ENCODE results near the gene ZNF19. TPM values are rescaled to one million over a fixed set of nuclear protein-coding genes. Genes with fewer than 3 reads are reported as not detected.

ZNF19 gene
- 1 to 10 TPM; 2.9 to 3.0 TPM for total RNA-seq

GRCh38 chr16:71489122-71489521 lies at the start of gene ZNF19:
TSS of gene ZNF19 (minus strand) at chr16:71489324. CDS start at chr16:71482114, 7,210 bp downstream.

DNA sequence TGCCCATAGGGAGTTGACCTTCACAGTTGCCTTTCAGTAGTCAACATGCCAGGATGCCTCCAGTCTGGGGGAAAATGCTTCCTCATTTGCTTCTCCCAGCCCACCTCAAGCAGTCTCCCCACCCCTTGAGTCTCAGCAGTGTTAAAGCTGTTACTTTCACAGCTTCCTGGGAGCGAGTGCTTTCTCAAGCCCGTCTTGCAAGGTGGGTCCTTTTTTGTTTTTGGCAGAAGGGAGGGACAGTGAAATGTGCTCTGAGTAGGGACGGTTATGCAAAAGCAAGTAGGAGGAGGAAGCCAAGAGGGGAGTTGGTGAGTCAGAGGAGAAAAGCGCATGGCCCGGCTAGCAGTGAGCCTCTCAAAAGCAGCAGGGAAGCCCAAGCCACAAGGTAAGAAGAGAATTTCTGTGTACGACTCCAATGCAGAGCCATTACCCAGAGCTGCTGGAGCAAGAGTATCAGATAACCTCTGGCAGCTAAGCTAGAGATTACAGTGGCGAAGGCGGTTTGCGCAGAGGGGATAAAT lies 37.0 kb upstream of the ZNF19 start, which contains the start of gene CHST4:
TSS of gene CHST4 (plus strand) at position 316 of the 521 bp plus-strand sequence. CDS start 10,252 bp downstream, outside the sequence.

DNA sequence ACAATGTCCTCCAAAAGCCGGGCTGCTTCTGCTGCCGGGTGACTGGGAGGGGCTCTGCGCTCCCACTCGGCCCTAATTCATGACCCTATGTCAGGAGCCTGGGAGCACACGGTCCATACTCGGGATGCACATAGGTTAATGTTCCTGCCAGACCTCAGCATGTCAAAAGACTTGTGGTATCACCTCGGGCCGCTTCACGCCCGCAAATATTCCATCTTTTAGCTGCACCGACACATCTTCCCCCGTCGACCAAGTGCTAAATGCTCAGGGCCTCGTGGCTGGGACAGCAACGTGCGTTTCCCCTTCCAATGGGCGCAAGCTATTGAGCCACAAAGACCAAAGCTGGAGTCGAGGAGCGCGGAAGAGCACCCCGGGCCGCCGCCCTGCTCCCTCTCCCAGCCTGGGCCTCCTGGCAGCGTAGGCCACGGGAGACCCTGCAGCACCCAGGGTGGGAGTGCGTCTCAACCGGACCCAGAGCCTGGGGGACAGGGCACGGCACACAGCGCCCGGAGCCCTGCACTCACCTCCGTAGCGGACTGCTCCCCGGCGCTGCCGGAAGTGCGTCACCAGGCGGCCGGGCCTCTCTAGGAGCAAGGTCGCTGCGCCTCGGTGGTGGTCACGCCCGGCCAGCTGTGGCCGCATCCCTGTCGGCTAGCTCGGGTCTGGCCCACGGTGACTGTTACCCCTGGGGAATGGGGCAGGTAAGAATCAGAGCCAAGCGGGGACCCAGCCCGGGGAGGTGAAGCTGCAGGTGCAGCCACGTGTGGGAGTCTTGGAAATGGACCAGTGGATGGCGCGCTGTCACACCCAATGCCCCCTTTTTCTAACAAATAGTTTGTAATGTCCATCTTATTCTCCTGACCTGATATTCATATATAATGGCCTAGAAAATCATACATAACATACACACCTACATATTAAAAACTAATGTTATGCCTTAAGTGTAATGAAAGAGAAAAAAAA lies 27.2 kb downstream of the ZNF19 start, which contains the start of gene ZNF23:
TSS of gene ZNF23 (minus strand) at position 562 of the 963 bp plus-strand sequence. CDS start 5,451 bp downstream, outside the sequence.

DNA sequence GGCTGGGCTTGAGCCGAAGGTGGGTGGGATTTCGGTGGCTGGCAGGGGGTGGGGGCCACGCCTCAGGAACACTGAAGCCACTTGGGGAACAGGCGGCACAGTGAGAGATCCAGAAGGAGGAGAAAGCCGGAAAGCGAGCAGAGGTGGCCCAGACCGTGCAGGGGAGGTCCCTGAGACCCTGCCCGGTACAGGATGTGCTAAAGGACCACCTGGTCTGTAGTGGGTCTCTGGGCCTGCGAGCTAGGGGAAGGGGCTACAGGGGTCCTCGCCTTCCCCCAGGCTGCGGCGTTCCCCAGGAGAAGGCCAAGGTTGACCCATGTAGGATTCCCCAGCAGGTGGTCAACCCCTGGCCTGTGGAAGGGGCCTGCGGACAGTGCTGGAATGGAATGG lies 47.1 kb downstream of the ZNF19 start, which contains the start of gene TLE7:
TSS of gene TLE7 (minus strand) at position 4 of the 390 bp plus-strand sequence. CDS start 8,730 bp downstream, outside the sequence.

Other genes with a start within 250 kb of the ZNF19 start
- 10 to 100 TPM; 22.0 to 24.5 TPM for gene CMTR2, start 199.9 kb downstream of the ZNF19 start, total RNA-seq
- gene CALB2, start 130.6 kb downstream of the ZNF19 start, total RNA-seq = not detected
- not detected for gene TLE7, start 47.3 kb downstream of the ZNF19 start, total RNA-seq
- gene ZNF23, start 27.1 kb downstream of the ZNF19 start, total RNA-seq = 1 to 10 TPM; 5.7 to 7.9 TPM
- not detected for gene CHST4, start 37.1 kb upstream of the ZNF19 start, total RNA-seq
- gene TAT, start 87.8 kb upstream of the ZNF19 start, total RNA-seq = not detected
- not detected for gene MARVELD3, start 136.9 kb upstream of the ZNF19 start, total RNA-seq
- 1 to 10 TPM; 3.7 TPM for gene PHLPP2, start 235.4 kb upstream of the ZNF19 start, total RNA-seq